ENCODE data around the gene CLMP.

GRCh38 chr11:123122852-123123251, 72.2 kb downstream of the CLMP start:
- TF ChIP-seq CTCF (IDR thresholded peaks at IDR 0.05; ENCODE audit: low read depth, low read length, missing input control) (no peak), SP1 (IDR thresholded peaks at IDR 0.05) (no peak), MAX (IDR thresholded peaks at IDR 0.05) (no peak), TAF1 (conservative IDR thresholded peaks at IDR 0.05) (no peak), YY1 (IDR thresholded peaks at IDR 0.05) (no peak), RXRA (IDR thresholded peaks at IDR 0.05) (no peak), EGR1 (IDR thresholded peaks at IDR 0.05; ENCODE audit: low read depth in 2 of 2) (no peak), GABPA (IDR thresholded peaks at IDR 0.05 in 1 of 2, conservative IDR thresholded peaks at IDR 0.05 in 1 of 2) (no peak), REST (IDR thresholded peaks at IDR 0.05) (no peak), ATF3 (IDR thresholded peaks at IDR 0.05) (no peak), RAD21 (IDR thresholded peaks at IDR 0.05) (no peak)
